Large intestine (tissue), 3 donors: ENCODE data around the gene DUSP2. TPM values are rescaled to one million over a fixed set of nuclear protein-coding genes. Genes with fewer than 3 reads are reported as not detected.
"Not testable (repeated sequence)": the region's sequence is repeated elsewhere in the genome, so short reads cannot be mapped to it uniquely, and the experiment has no call there.

ENCODE experiments used
- DNase-seq, 2 donors: peaks; one replicate each; pipeline versions ENCODE4 v3.0.0 to v3.0.0-alpha.2; 2013
- H3K27ac ChIP-seq: one replicate; pipeline ENCODE4 v1.5.1; 2013; ENCODE audit warnings: low read length
- H3K27me3 ChIP-seq: 2 replicates; pipeline ENCODE4 v1.6.1; 2013; ENCODE audit warnings: low read length; ENCODE audit not compliant: control insufficient read depth, insufficient read depth
- H3K36me3 ChIP-seq: 2 replicates; pipeline ENCODE4 v1.6.1; 2013; ENCODE audit warnings: low read length; ENCODE audit not compliant: control insufficient read depth, insufficient read depth
- H3K4me1 ChIP-seq: one replicate; pipeline ENCODE4 v1.6.1; 2013; ENCODE audit warnings: low read length; ENCODE audit not compliant: control insufficient read depth, insufficient read depth
- H3K4me3 ChIP-seq: one replicate; pipeline ENCODE4 v1.5.1; 2013; ENCODE audit warnings: low read length
- H3K9me3 ChIP-seq: one replicate; pipeline ENCODE4 v1.6.1; 2013; ENCODE audit warnings: mild to moderate bottlenecking, low read depth, low read length, moderate library complexity; ENCODE audit not compliant: control insufficient read depth
- WGBS: methylation state at CpG from one replicate; pipeline ENCODE4 v1.1.5; 2013; ENCODE audit warnings: low lambda C conversion rate; ENCODE audit not compliant: insufficient coverage; 5-methylcytosine and 5-hydroxymethylcytosine counted together
- polyA plus RNA-seq: library from polyadenylated mRNA; unstranded; fragments of 120-200 nt; gene quantifications from one replicate; pipeline ENCODE4 v1.2.1, GENCODE V29; 2013

Gene DUSP2
- polyA plus RNA-seq, 1 donor, result 4.0 TPM

GRCh38 chr2:96163415-96163767, 18.2 kb upstream of the DUSP2 start:
- DNase-seq, result no peak
- Histone ChIP-seq H3K4me1 (no peaks in the 10 kb centered on the region), H3K9me3 (no peaks in the 10 kb centered on the region), H3K36me3 (no peaks in the 10 kb centered on the region), H3K27ac (no peak overlapping the region), H3K4me3 (no peak overlapping the region), H3K27me3 (no peaks in the 10 kb centered on the region)
- WGBS, result no CpG with 5 or more reads among the region's 5 CpGs

- Histone ChIP-seq H3K4me3 (no peak overlapping the region), H3K4me1 (no peaks in the 10 kb centered on the region), H3K9me3 (no peaks in the 10 kb centered on the region), H3K36me3 (no peaks in the 10 kb centered on the region), H3K27ac (no peak overlapping the region), H3K27me3 (no peaks in the 10 kb centered on the region)
- no peak for DNase-seq
- WGBS, result 45% methylated on average over 2 of the region's 5 CpGs
Measured at GRCh38 chr2:96161898-96162297, 16.7 kb upstream of the DUSP2 start.

- H3K4me1 ChIP-seq, H3K4me3 ChIP-seq, H3K27ac ChIP-seq, DNase-seq, H3K36me3 ChIP-seq, H3K27me3 ChIP-seq, H3K9me3 ChIP-seq: not testable (repeated sequence)
- WGBS, result 80% methylated on average over 1 of the region's 5 CpGs
Measured at GRCh38 chr2:96160366-96160765, 15.1 kb upstream of the DUSP2 start.

GRCh38 chr2:96159084-96159830, 14.0 kb upstream of the DUSP2 start:
- Histone ChIP-seq H3K4me3 (no peak overlapping the region), H3K36me3 (no peaks in the 10 kb centered on the region), H3K27me3 (no peaks in the 10 kb centered on the region), H3K27ac (no peak overlapping the region), H3K9me3 (no peaks in the 10 kb centered on the region), H3K4me1 (no peaks in the 10 kb centered on the region)
- DNase-seq, result no peak
- WGBS, result no CpG with 5 or more reads among the region's 17 CpGs

GRCh38 chr2:96158554-96158940, 13.3 kb upstream of the DUSP2 start:
- Histone ChIP-seq H3K27ac (no peak overlapping the region), H3K9me3 (no peaks in the 10 kb centered on the region), H3K27me3 (no peaks in the 10 kb centered on the region), H3K36me3 (no peaks in the 10 kb centered on the region), H3K4me1 (no peaks in the 10 kb centered on the region), H3K4me3 (no peak overlapping the region)
- WGBS, result no CpG with 5 or more reads among the region's 14 CpGs
- DNase-seq, result no peak

- Histone ChIP-seq H3K36me3 (no peaks in the 10 kb centered on the region), H3K27ac (no peak overlapping the region), H3K4me3 (no peak overlapping the region), H3K9me3 (no peaks in the 10 kb centered on the region), H3K4me1 (no peaks in the 10 kb centered on the region), H3K27me3 (no peaks in the 10 kb centered on the region)
- WGBS, result no CpG with 5 or more reads among the region's 19 CpGs
- peak in 1 of 2 donors; percentile 77 for DNase-seq
Measured at GRCh38 chr2:96157649-96158553, 12.7 kb upstream of the DUSP2 start.

GRCh38 chr2:96156926-96157648, 11.8 kb upstream of the DUSP2 start:
- H3K4me3 ChIP-seq, result no peak overlapping the region
- no peaks in the 10 kb centered on the region for H3K27me3 ChIP-seq
- DNase-seq, result no peak
- H3K9me3 ChIP-seq, result no peaks in the 10 kb centered on the region
- H3K36me3 ChIP-seq, result no peaks in the 10 kb centered on the region
- no CpG with 5 or more reads among the region's 5 CpGs for WGBS
- H3K27ac ChIP-seq, result no peak overlapping the region
- no peaks in the 10 kb centered on the region for H3K4me1 ChIP-seq

GRCh38 chr2:96156011-96156820, 11.0 kb upstream of the DUSP2 start:
- H3K4me3 ChIP-seq, result no peak overlapping the region
- H3K9me3 ChIP-seq, result no peaks in the 10 kb centered on the region
- H3K36me3 ChIP-seq, result no peaks in the 10 kb centered on the region
- no peak overlapping the region for H3K27ac ChIP-seq
- WGBS, result no CpG with 5 or more reads among the region's 10 CpGs
- no peaks in the 10 kb centered on the region for H3K4me1 ChIP-seq
- no peaks in the 10 kb centered on the region for H3K27me3 ChIP-seq
- no peak for DNase-seq

- Histone ChIP-seq H3K36me3 (no peaks in the 10 kb centered on the region), H3K4me3 (no peak overlapping the region), H3K4me1 (no peaks in the 10 kb centered on the region), H3K27ac (no peak overlapping the region), H3K9me3 (no peaks in the 10 kb centered on the region), H3K27me3 (no peaks in the 10 kb centered on the region)
- DNase-seq, result no peak
- no CpG with 5 or more reads among the region's 16 CpGs for WGBS
Measured at GRCh38 chr2:96154506-96155380, 9.5 kb upstream of the DUSP2 start.
